T-helper 2 cell treated with Interferon-gamma antibody and Interleukin-4, amounts not matched to agents 5 μg/mL and 100 μg/mL, for 36 hours (primary cell): ENCODE results near the gene WDR81.
"Not testable (repeated sequence)": the region's sequence is repeated elsewhere in the genome, so short reads cannot be mapped to it uniquely, and the experiment has no call there.

Experiments
- DNase-seq: peaks from one replicate; pipeline ENCODE4 v3.0.0; 2021; ENCODE audit warnings: low spot score
- H3K27ac Mint-ChIP-seq: one replicate; pipeline ENCODE4 v1.8.0; 2021; ENCODE audit warnings: mild to moderate bottlenecking, mixed read lengths
- H3K27me3 Mint-ChIP-seq: one replicate; pipeline ENCODE4 v1.8.0; 2021; ENCODE audit warnings: low read depth, mixed read lengths
- H3K36me3 Mint-ChIP-seq: one replicate; pipeline ENCODE4 v1.8.0; 2021; ENCODE audit warnings: low read depth, mixed read lengths
- H3K4me1 Mint-ChIP-seq: one replicate; pipeline ENCODE4 v1.8.0; 2021; ENCODE audit warnings: low read depth, mixed read lengths
- H3K4me3 Mint-ChIP-seq: one replicate; pipeline ENCODE4 v1.8.0; 2022; ENCODE audit warnings: mild to moderate bottlenecking, moderate library complexity, mixed read lengths
- H3K9me3 Mint-ChIP-seq: one replicate; pipeline ENCODE4 v1.8.0; 2021; ENCODE audit warnings: mixed read lengths

The WDR81 gene

GRCh38 chr17:1716912-1717695 is 7.4 kb upstream of the WDR81 start:
- Mint-ChIP-seq H3K4me3 (peak overlapping the region; percentile 98), H3K4me1 (peaks cover 24% of the 10 kb centered on the region), H3K27ac (peak overlapping the region; percentile 99), H3K36me3 (peaks cover 10% of the 10 kb centered on the region), H3K27me3 (peaks cover 12% of the 10 kb centered on the region), H3K9me3 (no peaks in the 10 kb centered on the region)
- DNase-seq: peak; percentile 89

DNA sequence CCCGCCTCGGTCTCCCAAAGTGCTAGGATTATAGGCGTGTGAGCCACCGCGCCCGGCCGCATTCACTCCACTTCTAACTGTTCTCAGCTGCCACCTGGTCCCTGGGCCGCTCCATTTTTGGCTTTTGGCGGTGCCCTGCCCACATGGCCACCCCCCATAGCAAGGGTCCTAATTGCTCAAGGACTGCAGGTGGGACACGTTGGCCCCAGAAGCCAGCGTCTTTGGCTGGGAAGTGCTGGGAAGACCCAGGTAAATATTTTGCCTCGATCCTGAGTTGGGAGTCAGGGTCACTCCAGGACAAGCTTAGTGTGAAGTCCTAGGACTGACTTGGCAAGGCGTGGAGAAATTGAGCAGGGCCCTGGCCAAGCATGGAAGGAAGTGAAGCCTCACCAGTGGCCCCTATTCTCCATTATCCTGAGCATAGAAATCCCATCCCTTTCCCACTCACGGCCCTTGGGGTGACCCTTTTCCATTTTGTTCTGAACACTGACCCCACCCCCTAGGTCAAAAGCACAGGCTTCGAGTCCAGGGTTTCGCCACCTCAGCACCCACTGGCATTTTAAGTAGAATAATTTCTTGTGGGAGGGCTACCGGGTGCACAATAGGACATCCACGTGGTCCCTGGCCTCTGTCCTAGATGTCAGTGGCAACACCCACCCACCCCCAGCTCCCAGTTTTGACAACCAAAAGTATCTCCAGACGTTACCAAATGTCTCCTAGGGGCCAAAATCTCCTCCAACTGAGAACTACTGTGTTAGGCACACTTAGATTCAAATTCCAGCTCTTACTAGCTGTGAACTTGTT is 5.9 kb upstream of the WDR81 start:
- Mint-ChIP-seq H3K4me1 (peaks cover 32% of the 10 kb centered on the region), H3K27me3 (peaks cover 5% of the 10 kb centered on the region)
- DNase-seq: no peak

GRCh38 chr17:1720856-1721386 is 3.6 kb upstream of the WDR81 start:
- Mint-ChIP-seq H3K27ac (no peak overlapping the region), H3K36me3 (peaks cover 6% of the 10 kb centered on the region), H3K4me3 (peak overlapping the region; percentile 39), H3K9me3 (no peaks in the 10 kb centered on the region), H3K27me3 (no peaks in the 10 kb centered on the region), H3K4me1 (peaks cover 32% of the 10 kb centered on the region)
- peak; percentile 58 for DNase-seq

More for the DNA sequence above, 5.9 kb upstream of the WDR81 start:
- peak overlapping the region; percentile 98 for H3K4me3 Mint-ChIP-seq
- peaks cover 5% of the 10 kb centered on the region for H3K36me3 Mint-ChIP-seq
- no peaks in the 10 kb centered on the region for H3K9me3 Mint-ChIP-seq
- H3K27ac Mint-ChIP-seq: peak overlapping the region; percentile 99

DNA sequence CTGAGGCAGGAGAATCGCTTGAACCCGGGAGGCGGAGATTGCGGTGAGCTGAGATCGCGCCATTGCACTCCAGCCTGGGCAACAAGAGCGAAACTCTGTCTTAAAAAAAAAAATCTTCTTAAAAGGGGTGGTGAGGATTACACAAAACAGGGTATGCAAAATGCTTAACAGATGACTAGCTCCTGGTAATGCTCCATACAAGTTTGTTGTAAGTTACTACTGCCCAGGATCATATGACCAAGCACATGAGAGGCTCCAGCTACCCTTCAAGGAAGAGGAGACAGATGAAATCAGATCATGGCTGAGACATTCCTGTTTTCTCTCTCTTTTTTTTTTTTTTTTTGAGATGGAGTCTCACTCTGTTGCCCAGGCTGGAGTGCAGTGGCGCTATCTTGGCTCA is 2.5 kb upstream of the WDR81 start:
- H3K27ac Mint-ChIP-seq, H3K27me3 Mint-ChIP-seq, H3K4me3 Mint-ChIP-seq, H3K9me3 Mint-ChIP-seq, DNase-seq, H3K36me3 Mint-ChIP-seq: not testable (repeated sequence)
- H3K4me1 Mint-ChIP-seq: peaks cover 28% of the 10 kb centered on the region

DNA sequence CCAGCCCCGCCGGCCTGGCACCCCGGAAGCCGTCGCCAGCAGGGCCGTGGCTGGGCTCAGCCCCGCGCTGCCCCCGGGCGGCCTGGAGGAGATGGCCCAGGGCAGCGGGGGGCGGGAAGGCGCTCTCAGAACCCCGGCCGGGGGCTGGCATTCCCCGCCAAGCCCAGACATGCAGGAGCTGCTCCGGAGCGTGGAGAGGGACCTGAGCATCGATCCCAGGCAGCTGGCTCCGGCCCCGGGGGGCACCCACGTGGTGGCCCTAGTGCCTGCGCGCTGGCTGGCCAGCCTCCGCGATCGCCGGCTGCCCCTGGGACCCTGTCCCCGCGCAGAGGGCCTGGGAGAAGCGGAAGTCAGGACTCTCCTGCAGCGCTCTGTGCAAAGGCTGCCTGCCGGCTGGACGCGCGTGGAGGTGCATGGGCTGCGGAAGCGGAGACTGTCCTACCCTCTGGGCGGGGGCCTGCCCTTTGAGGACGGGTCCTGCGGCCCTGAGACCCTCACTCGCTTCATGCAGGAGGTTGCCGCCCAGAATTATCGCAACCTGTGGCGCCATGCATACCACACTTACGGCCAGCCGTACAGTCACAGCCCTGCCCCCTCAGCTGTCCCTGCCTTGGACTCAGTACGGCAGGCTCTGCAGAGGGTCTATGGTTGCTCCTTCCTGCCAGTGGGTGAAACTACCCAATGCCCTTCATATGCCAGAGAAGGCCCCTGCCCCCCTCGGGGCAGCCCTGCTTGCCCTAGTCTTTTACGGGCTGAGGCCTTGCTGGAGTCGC is 551 bp downstream of the WDR81 start:
- peak overlapping the region; percentile 71 for H3K27ac Mint-ChIP-seq
- no peaks in the 10 kb centered on the region for H3K9me3 Mint-ChIP-seq
- no peaks in the 10 kb centered on the region for H3K27me3 Mint-ChIP-seq
- H3K4me1 Mint-ChIP-seq: peaks cover 23% of the 10 kb centered on the region
- DNase-seq: no peak
- peaks cover 17% of the 10 kb centered on the region for H3K36me3 Mint-ChIP-seq
- peak overlapping the region; percentile 80 for H3K4me3 Mint-ChIP-seq

GRCh38 chr17:1725642-1726511 is 1.4 kb downstream of the WDR81 start:
- Mint-ChIP-seq H3K4me1 (peaks cover 18% of the 10 kb centered on the region), H3K36me3 (peaks cover 17% of the 10 kb centered on the region), H3K9me3 (no peaks in the 10 kb centered on the region), H3K27me3 (no peaks in the 10 kb centered on the region), H3K27ac (peak overlapping the region; percentile 71), H3K4me3 (peak overlapping the region; percentile 80)
- DNase-seq: no peak

- peaks cover 16% of the 10 kb centered on the region for H3K4me1 Mint-ChIP-seq
Observed at GRCh38 chr17:1726626-1727257, 2.2 kb downstream of the WDR81 start.

DNA sequence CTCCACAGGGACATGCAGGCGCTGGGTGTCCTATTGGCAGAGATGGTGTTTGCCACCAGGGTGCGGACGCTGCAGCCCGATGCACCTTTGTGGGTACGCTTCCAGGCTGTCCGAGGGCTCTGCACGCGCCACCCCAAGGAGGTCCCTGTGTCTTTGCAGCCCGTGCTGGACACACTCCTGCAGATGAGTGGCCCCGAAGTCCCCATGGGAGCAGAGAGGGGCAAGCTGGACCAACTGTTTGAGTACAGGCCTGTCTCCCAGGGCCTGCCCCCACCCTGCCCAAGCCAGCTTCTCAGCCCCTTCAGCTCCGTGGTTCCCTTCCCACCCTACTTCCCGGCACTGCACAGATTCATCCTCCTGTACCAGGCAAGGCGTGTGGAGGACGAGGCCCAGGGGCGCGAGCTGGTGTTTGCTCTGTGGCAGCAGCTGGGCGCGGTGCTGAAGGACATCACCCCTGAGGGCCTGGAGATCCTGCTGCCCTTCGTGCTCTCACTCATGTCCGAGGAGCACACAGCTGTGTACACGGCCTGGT is 2.8 kb downstream of the WDR81 start:
- H3K27me3 Mint-ChIP-seq: no peaks in the 10 kb centered on the region
- H3K4me3 Mint-ChIP-seq: no peak overlapping the region
- no peaks in the 10 kb centered on the region for H3K9me3 Mint-ChIP-seq
- no peak overlapping the region for H3K27ac Mint-ChIP-seq
- DNase-seq: no peak
- peaks cover 17% of the 10 kb centered on the region for H3K36me3 Mint-ChIP-seq
- peaks cover 16% of the 10 kb centered on the region for H3K4me1 Mint-ChIP-seq

More at GRCh38 chr17:1726626-1727257, 2.2 kb downstream of the WDR81 start:
- Mint-ChIP-seq H3K36me3 (peaks cover 17% of the 10 kb centered on the region), H3K4me3 (no peak overlapping the region), H3K27me3 (no peaks in the 10 kb centered on the region), H3K27ac (no peak overlapping the region), H3K9me3 (no peaks in the 10 kb centered on the region)
- no peak for DNase-seq

- peaks cover 16% of the 10 kb centered on the region for H3K36me3 Mint-ChIP-seq
- peaks cover 10% of the 10 kb centered on the region for H3K4me1 Mint-ChIP-seq
- H3K27me3 Mint-ChIP-seq: no peaks in the 10 kb centered on the region
- no peak overlapping the region for H3K4me3 Mint-ChIP-seq
- no peaks in the 10 kb centered on the region for H3K9me3 Mint-ChIP-seq
- H3K27ac Mint-ChIP-seq: no peak overlapping the region
- no peak for DNase-seq
Observed at GRCh38 chr17:1727876-1728630, 3.5 kb downstream of the WDR81 start.

DNA sequence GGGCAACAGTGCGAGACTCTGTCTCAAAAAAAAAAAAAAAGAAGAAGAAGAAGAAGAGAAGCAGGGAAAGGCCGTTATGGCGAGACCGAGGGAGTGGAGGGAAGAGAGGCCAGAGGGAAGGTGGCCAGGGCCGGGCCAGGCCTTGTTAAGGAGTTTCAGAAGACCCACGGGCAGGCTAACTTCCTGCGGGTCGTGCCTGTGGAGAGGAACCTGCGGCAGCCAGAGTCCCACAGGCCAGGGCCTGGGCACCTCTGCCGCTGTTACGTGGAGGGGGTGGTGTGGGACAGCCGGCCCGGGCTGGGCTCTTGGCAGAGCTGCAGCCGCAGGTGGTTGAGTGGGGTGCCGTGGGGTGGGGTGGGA is 5.4 kb downstream of the WDR81 start:
- Mint-ChIP-seq H3K4me3 (no peak overlapping the region), H3K36me3 (peaks cover 19% of the 10 kb centered on the region), H3K27me3 (no peaks in the 10 kb centered on the region), H3K4me1 (peaks cover 8% of the 10 kb centered on the region), H3K27ac (no peak overlapping the region), H3K9me3 (no peaks in the 10 kb centered on the region)
- DNase-seq: no peak

- no peak overlapping the region for H3K27ac Mint-ChIP-seq
- DNase-seq: no peak
Observed at GRCh38 chr17:1730326-1731193, 6.1 kb downstream of the WDR81 start.

More at GRCh38 chr17:1730326-1731193, 6.1 kb downstream of the WDR81 start:
- Mint-ChIP-seq H3K4me3 (no peak overlapping the region), H3K36me3 (peaks cover 17% of the 10 kb centered on the region), H3K27me3 (no peaks in the 10 kb centered on the region), H3K4me1 (peaks cover 5% of the 10 kb centered on the region), H3K9me3 (no peaks in the 10 kb centered on the region)
